HG03045 (cell line): ENCODE data around the gene SGMS1.
"Not testable (repeated sequence)": the region's sequence is repeated elsewhere in the genome, so short reads cannot be mapped to it uniquely, and the experiment has no call there.

ENCODE experiments used
- ATAC-seq: cut with Tn5 transposase; IDR thresholded peaks from one replicate; pipeline ENCODE4 v1.9.1; 2021; ENCODE audit warnings: mild to moderate bottlenecking, moderate library complexity; ENCODE audit not compliant: unreplicated experiment

The SGMS1 gene

GRCh38 chr10:50512743-50513416 is 110.9 kb downstream of the SGMS1 start:
- peak; percentile 53 for ATAC-seq

GRCh38 chr10:50512214-50512595 is 111.6 kb downstream of the SGMS1 start:
- ATAC-seq, result no peak

GRCh38 chr10:50511492-50512213 is 112.1 kb downstream of the SGMS1 start:
- no peak for ATAC-seq

- ATAC-seq, result no peak
These were observed 113.0 kb downstream of the SGMS1 start for GRCh38 chr10:50510517-50511473.

- ATAC-seq, result peak; percentile 70
These were observed 115.3 kb downstream of the SGMS1 start for GRCh38 chr10:50508315-50509051.

GRCh38 chr10:50506861-50507573 is 116.7 kb downstream of the SGMS1 start:
- ATAC-seq, result no peak

- no peak for ATAC-seq
These were observed 119.4 kb downstream of the SGMS1 start for GRCh38 chr10:50504389-50504788.

GRCh38 chr10:50503661-50504320 is 120.0 kb downstream of the SGMS1 start:
- ATAC-seq, result no peak

- ATAC-seq, result not testable (repeated sequence)
These were observed 120.6 kb downstream of the SGMS1 start for GRCh38 chr10:50503156-50503555.

GRCh38 chr10:50501924-50502452 is 121.8 kb downstream of the SGMS1 start:
- no peak for ATAC-seq

- ATAC-seq, result no peak
These were observed 122.3 kb downstream of the SGMS1 start for GRCh38 chr10:50501478-50501877.

GRCh38 chr10:50498465-50498864 is 125.3 kb downstream of the SGMS1 start:
- no peak for ATAC-seq

GRCh38 chr10:50497758-50498157 is 126.0 kb downstream of the SGMS1 start:
- ATAC-seq, result peak; percentile 90

- no peak for ATAC-seq
These were observed 127.5 kb downstream of the SGMS1 start for GRCh38 chr10:50496228-50496627.

GRCh38 chr10:50490241-50490640 is 133.5 kb downstream of the SGMS1 start:
- no peak for ATAC-seq

GRCh38 chr10:50484550-50484949 is 139.2 kb downstream of the SGMS1 start:
- ATAC-seq, result not testable (repeated sequence)

GRCh38 chr10:50480054-50481007 is 143.4 kb downstream of the SGMS1 start:
- no peak for ATAC-seq
